Liver (tissue), 2 donors: ENCODE results near the gene GLDN.

ENCODE experiments used
- FOXA2 ChIP-seq: IDR thresholded peaks from 2 replicates; pipeline ENCODE4 v1.6.1; 2016; ENCODE audit warnings: antibody characterized with exemption
- JUND ChIP-seq, 2 donors: IDR thresholded peaks; 2 replicates each; pipeline ENCODE4 v1.6.1; 2016; ENCODE audit warnings: antibody characterized with exemption in 2 of 2
- SP1 ChIP-seq: IDR thresholded peaks from 2 replicates; pipeline ENCODE4 v1.6.1; 2018; ENCODE audit warnings: antibody characterized with exemption, mild to moderate bottlenecking
- donor health status: healthy.

GRCh38 chr15:51327081-51327480, 14.4 kb upstream of the GLDN start:
- TF ChIP-seq FOXA2 (no peak), SP1 (no peak), JUND (IDR thresholded peaks at IDR 0.05) (no peak)
